Stimulated activated CD4-positive, alpha-beta T cell treated with anti-CD3 and anti-CD28 coated beads, Interleukin-2, amount 100 ng/mL, for 24 hours (primary cell): ENCODE data around the gene TLR2.

Experiments used
- DNase-seq, 2 donors: peaks; one replicate each; pipeline ENCODE4 v3.0.0-alpha.2; 2020

Gene TLR2

GRCh38 chr4:153733751-153734448 is 49.8 kb downstream of the TLR2 start:
- DNase-seq: no peak

DNA sequence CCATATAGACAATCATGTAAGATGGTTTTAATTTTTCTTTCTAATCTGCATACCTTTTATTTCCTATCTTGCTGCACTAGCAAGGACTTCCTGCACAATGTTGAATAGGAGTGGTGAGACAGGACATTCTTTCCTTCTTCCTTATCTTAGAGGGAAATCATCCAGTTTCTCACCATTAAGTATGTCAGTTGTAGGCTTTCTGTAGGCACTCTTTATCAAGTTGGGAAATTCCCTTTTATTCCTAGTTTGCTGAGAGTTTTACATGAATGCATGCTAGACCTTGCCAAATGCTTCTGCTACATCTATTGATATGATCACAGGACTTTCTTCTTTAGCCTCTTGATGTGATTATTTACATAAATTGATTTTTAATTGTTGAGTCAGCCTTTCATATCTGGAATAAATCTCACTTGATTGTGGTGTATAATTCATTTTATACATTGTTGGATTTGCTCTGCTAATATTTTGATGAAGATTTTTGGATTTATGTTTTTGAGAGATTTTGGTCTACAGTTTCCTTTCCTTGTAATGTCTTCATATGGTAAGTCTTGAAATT is 51.9 kb downstream of the TLR2 start:
- no peak for DNase-seq

DNA sequence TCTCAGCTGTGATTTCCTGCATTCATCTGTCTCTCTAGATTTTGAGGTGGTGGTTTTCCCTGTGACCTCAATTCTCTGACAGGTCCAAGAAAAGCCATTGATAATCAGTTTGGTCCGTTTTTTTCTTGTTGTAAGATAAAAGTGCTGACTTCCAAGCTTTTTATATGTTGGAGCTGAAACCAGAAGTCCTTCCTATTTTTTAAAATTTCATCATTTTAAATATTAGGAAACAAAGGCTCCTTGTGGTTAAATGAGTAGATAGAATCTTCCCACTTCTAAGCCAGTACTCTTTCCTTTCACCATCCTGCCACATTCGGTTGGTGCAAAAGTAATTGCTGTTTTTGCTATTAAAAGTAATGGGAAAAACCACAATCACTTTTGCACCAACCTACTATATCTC is 57.5 kb downstream of the TLR2 start:
- DNase-seq: no peak

DNA sequence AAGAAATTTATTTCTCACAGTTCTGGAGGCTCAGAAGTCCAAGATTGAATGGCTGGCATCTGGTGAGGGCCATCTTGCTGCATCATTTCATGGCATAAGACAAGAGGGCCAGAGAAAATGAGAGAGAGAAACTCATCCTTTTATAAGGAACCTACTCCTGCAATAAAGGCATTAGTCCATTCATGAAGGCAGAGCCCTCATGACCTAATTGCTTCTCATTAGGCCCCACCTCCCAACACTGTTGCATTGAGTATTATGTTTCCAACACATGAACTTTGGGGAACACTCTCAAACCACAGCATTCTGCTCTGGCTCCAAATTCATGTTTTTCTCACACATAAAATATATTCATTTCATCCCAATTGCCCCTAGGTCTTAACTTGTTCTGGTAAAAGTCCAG is 61.6 kb downstream of the TLR2 start:
- no peak for DNase-seq

- DNase-seq: no peak
Observed at GRCh38 chr4:153747406-153747955, 63.4 kb downstream of the TLR2 start.

DNA sequence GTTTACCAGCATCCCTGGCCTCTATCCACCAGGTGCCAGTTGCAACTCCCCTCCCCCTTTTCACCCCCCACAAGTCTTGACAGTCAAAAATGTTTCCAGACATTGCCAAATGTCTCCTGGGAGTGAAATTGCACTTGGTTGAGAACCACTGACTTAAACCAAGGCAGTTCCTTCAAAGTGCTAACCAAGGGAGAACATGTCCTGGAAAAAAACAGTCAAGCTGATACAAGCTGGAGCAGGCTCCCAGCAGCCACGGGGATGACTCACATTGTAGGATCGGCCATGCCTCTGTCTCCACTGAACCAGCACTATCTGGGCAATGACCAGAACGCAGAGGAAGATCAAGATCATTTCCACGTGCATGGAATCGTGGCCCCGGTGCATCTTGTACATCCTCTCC is 64.3 kb downstream of the TLR2 start:
- DNase-seq: no peak

DNA sequence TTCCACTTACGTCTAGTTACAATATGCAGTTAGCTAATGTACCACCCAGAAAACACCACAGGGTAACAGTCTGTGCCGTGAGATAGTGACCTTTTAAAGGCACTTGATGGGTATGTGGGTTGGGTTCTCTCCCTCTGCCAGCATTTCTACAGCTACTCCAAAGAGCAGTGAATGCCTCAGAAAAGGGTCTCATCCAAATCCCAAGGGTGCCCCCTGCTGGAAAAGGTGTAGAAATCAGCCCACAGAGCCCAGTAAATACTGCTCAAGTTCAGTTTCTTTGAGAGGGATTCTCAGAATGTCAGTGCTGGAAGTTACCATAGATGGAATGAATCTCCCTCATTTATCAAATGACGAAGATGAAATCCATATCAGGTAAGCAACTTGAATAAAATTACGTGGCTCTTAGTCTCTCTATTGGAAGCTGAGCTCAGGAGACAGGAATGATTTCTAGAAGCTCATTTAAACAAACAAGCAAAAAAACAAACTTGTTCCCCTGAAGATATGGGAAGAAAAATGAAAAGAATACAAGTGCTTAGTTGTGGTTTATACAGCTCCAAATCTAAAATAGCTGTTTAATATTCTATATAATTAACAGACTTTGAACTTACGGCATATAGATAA is 66.2 kb downstream of the TLR2 start:
- DNase-seq: peak; percentile 61 to 74

- no peak for DNase-seq
Observed at GRCh38 chr4:153755186-153755585, 71.1 kb downstream of the TLR2 start.
